Activated CD4-positive, alpha-beta T cell treated with anti-CD3 and anti-CD28 coated beads, Interleukin-2, amount 50 U/mL, for 16 hours (primary cell): Measurements from ENCODE around the gene SOBP.
"Not testable (repeated sequence)": the region's sequence is repeated elsewhere in the genome, so short reads cannot be mapped to it uniquely, and the experiment has no call there.

Experiments used
- DNase-seq: peaks from one replicate; pipeline ENCODE4 v3.0.0-alpha.2; 2020

SOBP gene

GRCh38 chr6:107488875-107489635 is 862 bp upstream of the SOBP start:
- no peak for DNase-seq

DNA sequence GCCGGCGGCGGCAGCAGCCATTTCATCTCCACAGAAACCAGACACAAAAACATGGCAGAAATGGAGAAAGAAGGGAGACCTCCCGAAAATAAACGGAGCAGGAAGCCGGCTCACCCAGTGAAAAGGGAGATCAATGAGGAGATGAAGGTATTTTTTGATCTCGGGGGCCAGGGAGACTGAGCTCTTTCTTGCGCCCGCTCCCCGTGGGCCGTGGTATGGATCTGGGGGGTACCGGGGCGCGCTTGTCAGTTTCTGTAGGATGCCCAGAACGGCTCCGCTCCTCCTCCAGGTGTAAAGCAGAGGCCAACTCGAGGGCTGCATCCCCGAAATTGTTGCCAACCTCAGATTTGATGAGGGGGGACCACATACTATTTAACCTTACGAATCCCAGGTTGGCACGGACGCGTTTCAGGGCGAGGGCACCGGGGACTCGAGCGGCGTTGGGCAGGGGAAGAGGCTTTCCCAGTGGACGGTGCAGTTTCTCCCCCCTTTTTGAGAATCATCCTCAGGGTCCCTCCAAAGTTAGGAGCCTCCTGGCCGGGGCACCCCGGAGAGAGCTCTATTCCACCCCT is 735 bp downstream of the SOBP start:
- no peak for DNase-seq

GRCh38 chr6:107491138-107491609 is 1.3 kb downstream of the SOBP start:
- no peak for DNase-seq

- DNase-seq, result no peak
These were observed 2.1 kb downstream of the SOBP start for GRCh38 chr6:107491760-107492660.

DNA sequence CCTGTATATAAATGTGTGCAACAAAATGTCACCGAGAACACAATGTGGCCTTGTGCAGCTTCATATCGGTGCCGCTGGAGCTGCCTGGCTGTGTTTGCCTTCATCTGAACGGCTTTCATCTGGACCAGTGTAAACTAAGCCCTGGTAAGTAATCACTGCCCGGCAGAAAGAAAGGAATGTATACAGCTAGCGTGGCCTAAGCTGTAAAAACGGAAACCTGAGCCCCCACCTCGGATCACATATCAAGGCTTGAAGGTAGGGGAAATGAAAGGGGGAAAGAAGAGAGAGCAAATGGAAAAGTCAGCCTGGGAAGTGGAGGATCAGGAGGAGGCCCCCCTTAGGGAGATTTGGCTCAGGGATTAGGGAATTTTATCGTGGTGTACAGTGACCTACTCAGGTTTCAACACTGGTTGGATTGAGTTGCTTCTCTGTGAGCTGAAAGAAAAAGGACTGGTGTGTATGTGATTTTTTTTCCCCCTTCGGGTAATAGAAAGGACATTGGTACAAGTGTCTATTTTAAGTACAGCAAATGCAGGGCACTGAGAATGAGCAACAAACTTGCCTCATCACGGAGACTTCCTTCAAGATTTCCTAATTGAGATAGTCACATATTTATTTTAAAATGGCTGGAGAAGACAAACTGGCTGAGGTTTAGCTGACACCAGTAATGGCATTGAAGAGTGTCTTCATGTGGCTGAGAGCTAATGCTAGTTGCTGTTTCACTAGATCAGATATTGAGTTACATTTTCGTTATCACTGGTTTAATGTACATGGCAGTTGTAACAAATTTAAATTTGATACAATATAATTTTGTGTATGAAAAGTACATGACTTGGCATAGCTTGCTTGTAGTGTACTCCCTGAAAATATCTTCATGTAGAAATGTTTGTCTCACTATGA is 3.5 kb downstream of the SOBP start:
- DNase-seq, result no peak

DNA sequence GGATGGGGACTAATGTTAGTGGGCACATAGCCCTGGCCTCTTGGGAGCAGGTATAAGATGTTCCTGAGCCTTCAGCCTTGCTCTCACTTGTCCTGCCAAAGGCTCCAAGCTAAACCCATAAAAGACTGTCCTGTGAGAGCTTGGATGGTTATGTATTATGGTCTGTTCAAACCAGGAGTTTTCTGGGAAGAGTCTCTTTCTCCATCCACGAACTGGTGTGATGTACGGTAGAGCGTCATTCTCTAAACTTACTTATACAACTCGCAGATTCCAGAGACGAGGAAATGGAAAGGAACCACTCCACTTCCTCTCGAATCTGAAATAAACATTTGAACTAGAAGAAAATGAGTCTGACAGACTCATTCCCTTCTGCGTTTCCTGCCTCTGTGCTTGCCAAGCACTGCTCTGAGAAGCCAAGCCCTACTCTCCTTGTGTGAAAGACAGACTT is 5.3 kb downstream of the SOBP start:
- DNase-seq, result no peak

- no peak for DNase-seq
These were observed 6.1 kb downstream of the SOBP start for GRCh38 chr6:107495971-107496370.

GRCh38 chr6:107496892-107497684 is 7.2 kb downstream of the SOBP start:
- DNase-seq, result no peak

- no peak for DNase-seq
These were observed 14.5 kb downstream of the SOBP start for GRCh38 chr6:107504270-107505026.

DNA sequence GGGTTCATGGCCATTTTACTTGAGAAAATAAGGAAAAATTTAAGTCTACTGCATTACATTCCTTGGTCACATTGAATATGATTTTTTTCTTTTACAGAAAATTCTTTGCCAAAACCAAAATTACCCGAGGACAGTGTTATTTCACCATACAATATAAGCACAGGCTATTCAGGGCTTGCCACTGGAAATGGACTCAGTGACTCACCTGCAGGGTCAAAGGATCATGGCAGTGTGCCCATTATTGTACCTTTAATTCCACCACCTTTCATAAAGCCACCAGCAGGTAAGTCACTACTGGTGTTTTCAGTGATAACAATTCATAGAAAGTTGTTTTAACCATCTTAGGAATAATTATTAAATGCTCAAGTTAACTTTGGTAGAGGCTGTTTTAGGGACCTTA is 16.2 kb downstream of the SOBP start:
- no peak for DNase-seq

DNA sequence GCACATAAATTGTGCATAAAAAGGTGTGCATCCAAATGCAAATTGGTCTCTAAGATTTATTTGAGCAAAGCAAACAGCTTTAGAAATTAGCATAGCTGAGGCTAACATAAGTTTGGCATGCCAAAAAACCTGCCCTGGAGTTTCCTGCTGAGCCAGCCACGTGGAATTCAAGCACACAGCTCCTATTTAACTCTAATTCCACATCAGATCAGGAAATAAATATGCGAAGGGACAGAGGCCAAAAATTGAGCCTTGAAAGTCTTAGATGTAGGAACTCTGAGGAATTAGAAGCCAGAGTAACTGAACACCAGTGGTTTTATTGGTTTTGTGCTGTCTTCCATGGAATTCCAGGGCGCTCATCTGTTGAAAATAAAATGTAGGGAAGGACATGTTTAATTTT is 19.6 kb downstream of the SOBP start:
- no peak for DNase-seq

GRCh38 chr6:107510108-107510507 is 20.2 kb downstream of the SOBP start:
- no peak for DNase-seq

- no peak for DNase-seq
These were observed 21.6 kb downstream of the SOBP start for GRCh38 chr6:107511511-107511993.

- no peak for DNase-seq
These were observed 23.3 kb downstream of the SOBP start for GRCh38 chr6:107513214-107513613.

DNA sequence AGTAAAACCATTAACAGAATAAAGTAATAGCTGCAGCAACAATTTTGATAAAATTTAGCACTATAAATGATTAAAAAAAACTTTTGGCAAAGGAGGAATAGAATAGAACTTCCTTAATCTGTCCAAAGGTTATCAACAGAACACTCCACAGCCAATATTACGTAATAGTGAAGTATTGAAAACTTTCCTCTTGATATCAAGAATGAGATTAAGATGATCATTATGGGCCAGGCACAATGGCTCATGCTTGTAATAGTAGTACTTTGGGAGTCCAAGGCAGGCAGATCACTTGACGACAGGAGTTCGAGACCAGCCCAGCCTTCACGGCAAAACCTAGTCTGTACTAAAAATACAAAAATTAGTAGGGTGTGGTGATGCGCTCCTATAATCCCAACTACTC is 26.0 kb downstream of the SOBP start:
- DNase-seq, result no peak

- DNase-seq, result no peak
These were observed 27.4 kb downstream of the SOBP start for GRCh38 chr6:107517274-107517673.

DNA sequence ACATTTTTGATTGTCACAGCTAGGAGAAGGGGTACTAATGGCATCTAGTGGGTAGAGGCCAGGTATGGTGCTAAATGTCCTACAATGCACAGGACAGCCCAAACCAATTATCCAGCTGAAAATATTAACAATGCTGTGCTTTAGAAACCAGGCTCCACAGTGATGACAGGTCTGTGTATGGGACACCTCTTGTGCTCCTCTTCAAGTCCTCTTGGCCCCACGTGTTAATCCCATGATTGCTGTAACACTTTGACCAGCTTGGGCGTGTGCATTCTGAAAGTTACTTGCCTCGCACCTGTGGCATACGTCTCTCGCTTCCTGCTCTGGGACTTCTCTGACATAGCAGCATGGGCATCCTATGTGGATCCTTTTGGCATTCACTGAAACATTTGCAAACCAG is 29.3 kb downstream of the SOBP start:
- not testable (repeated sequence) for DNase-seq

- DNase-seq, result not testable (repeated sequence)
These were observed 30.8 kb downstream of the SOBP start for GRCh38 chr6:107520706-107521105.

GRCh38 chr6:107523054-107523791 is 33.3 kb downstream of the SOBP start:
- no peak for DNase-seq

DNA sequence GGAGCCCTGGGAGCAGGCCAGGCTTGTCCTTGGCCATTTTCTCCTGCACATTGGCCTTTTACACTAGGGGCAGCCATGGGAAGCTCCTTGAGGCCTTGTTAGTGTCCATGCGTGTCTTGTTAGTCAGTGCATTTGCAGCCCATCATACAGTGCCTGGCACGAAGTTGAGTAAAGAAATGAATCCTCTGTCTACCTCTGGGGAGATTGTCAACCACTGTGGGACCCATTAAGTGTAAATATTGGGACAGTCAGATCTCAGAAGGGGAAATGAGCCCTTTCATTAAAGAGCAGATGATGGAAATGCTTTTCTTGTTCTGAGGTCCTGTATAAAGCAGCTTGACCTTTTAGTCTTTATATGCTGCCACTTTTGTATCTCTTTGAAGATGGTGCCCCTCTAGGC is 33.9 kb downstream of the SOBP start:
- DNase-seq, result no peak
